ENCODE data around the gene TMEM30B.

TMEM30B gene

DNA sequence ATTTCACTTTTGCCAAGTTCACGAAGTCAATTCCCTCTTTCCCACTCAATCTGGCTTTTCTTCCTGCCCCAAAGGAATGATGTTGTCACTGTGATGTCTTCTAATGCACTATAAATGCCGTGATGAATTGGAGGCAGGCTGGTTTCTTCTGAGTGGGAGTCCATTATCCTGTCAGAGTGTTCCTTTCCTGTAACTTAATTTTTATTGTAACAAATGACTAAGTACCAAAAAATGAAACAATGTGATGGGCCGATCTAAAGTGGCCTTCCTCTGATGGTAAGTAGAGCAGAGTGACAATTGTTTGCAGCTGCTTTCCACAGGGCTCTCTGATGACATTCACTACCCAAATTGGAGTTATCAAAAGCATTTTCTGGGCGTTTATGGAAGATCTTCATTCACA, 22.2 kb downstream of the TMEM30B start:
- no peaks in the 10 kb centered on the region for H3K79me1 ChIP-seq (ENCODE audit: low read length)
- H3K23ac ChIP-seq (ENCODE audit: low read length), result no peak overlapping the region
- DNase-seq, result no peak
- no peak overlapping the region for H4K91ac ChIP-seq (ENCODE audit: low read depth, low read length)
- no peak overlapping the region for H3K4me2 ChIP-seq (ENCODE audit: low read length)
- peaks cover 0 to 2% of the 10 kb centered on the region in 2 experiments for H3K4me1 ChIP-seq (ENCODE audit: control insufficient read depth in 1 of 2, insufficient read depth in 2 of 2, low read length in 2 of 2)
- no peak overlapping the region for H3K9ac ChIP-seq (ENCODE audit: low read length)
- no peak overlapping the region for H2BK12ac ChIP-seq (ENCODE audit: low read length)
- WGBS (ENCODE audit: extremely low coverage, insufficient coverage, insufficient read length), result no CpG with 5 or more reads among the region's 4 CpGs
- no peak overlapping the region for H2AK5ac ChIP-seq (ENCODE audit: low read length)
- no peak overlapping the region for H2BK120ac ChIP-seq (ENCODE audit: insufficient read depth, low read length, poor library complexity)
- no peak overlapping the region for H3K27ac ChIP-seq (ENCODE audit: low read depth, low read length)
- H4K8ac ChIP-seq (ENCODE audit: low read depth, low read length), result no peak overlapping the region
- no peak overlapping the region for H3K4me3 ChIP-seq (ENCODE audit: low read depth, low read length)
- no peak overlapping the region for H3K14ac ChIP-seq (ENCODE audit: low read length)
- no peak overlapping the region for H2BK5ac ChIP-seq (ENCODE audit: low read depth, low read length, poor library complexity)
- no peaks in the 10 kb centered on the region for H3K27me3 ChIP-seq (ENCODE audit: insufficient read depth, low read length)
- no peaks in the 10 kb centered on the region for H3K9me3 ChIP-seq (ENCODE audit: insufficient read depth, low read depth, low read length)
- H3K4ac ChIP-seq (ENCODE audit: low read depth, low read length), result no peak overlapping the region
- H3K36me3 ChIP-seq (ENCODE audit: control insufficient read depth in 1 of 2, insufficient read depth in 2 of 2, low read length in 2 of 2), result no peaks in the 10 kb centered on the region
- no peak overlapping the region for H2AFZ ChIP-seq (ENCODE audit: insufficient read depth, low read length, poor library complexity)
- H3K79me2 ChIP-seq (ENCODE audit: control insufficient read depth, insufficient read depth, low read length, poor library complexity), result no peaks in the 10 kb centered on the region
- H3K18ac ChIP-seq (ENCODE audit: low read length), result no peak overlapping the region
- H4K12ac ChIP-seq (ENCODE audit: low read depth, low read length), result no peak overlapping the region

GRCh38 chr14:61257469-61258057, 23.6 kb downstream of the TMEM30B start:
- H4K12ac ChIP-seq (ENCODE audit: low read depth, low read length), result no peak overlapping the region
- no peaks in the 10 kb centered on the region for H3K79me1 ChIP-seq (ENCODE audit: low read length)
- H2BK5ac ChIP-seq (ENCODE audit: low read depth, low read length, poor library complexity), result no peak overlapping the region
- no peak overlapping the region for H3K14ac ChIP-seq (ENCODE audit: low read length)
- no CpG with 5 or more reads among the region's 5 CpGs for WGBS (ENCODE audit: extremely low coverage, insufficient coverage, insufficient read length)
- no peak overlapping the region for H3K4me2 ChIP-seq (ENCODE audit: low read length)
- H2AFZ ChIP-seq (ENCODE audit: insufficient read depth, low read length, poor library complexity), result no peak overlapping the region
- H3K27me3 ChIP-seq (ENCODE audit: insufficient read depth, low read length), result no peaks in the 10 kb centered on the region
- no peak overlapping the region for H2BK12ac ChIP-seq (ENCODE audit: low read length)
- no peak overlapping the region for H3K23ac ChIP-seq (ENCODE audit: low read length)
- no peak overlapping the region for H2BK120ac ChIP-seq (ENCODE audit: insufficient read depth, low read length, poor library complexity)
- no peaks in the 10 kb centered on the region for H3K36me3 ChIP-seq (ENCODE audit: control insufficient read depth in 1 of 2, insufficient read depth in 2 of 2, low read length in 2 of 2)
- H3K9me3 ChIP-seq (ENCODE audit: insufficient read depth, low read depth, low read length), result no peaks in the 10 kb centered on the region
- no peaks in the 10 kb centered on the region for H3K79me2 ChIP-seq (ENCODE audit: control insufficient read depth, insufficient read depth, low read length, poor library complexity)
- H3K4me1 ChIP-seq (ENCODE audit: control insufficient read depth in 1 of 2, insufficient read depth in 2 of 2, low read length in 2 of 2), result peaks cover 0 to 2% of the 10 kb centered on the region in 2 experiments
- no peak overlapping the region for H3K27ac ChIP-seq (ENCODE audit: low read depth, low read length)
- H3K9ac ChIP-seq (ENCODE audit: low read length), result no peak overlapping the region
- no peak overlapping the region for H3K18ac ChIP-seq (ENCODE audit: low read length)
- no peak overlapping the region for H3K4me3 ChIP-seq (ENCODE audit: low read depth, low read length)
- no peak overlapping the region for H3K4ac ChIP-seq (ENCODE audit: low read depth, low read length)
- no peak overlapping the region for H4K8ac ChIP-seq (ENCODE audit: low read depth, low read length)
- no peak overlapping the region for H2AK5ac ChIP-seq (ENCODE audit: low read length)
- H4K91ac ChIP-seq (ENCODE audit: low read depth, low read length), result no peak overlapping the region
- DNase-seq, result no peak

DNA sequence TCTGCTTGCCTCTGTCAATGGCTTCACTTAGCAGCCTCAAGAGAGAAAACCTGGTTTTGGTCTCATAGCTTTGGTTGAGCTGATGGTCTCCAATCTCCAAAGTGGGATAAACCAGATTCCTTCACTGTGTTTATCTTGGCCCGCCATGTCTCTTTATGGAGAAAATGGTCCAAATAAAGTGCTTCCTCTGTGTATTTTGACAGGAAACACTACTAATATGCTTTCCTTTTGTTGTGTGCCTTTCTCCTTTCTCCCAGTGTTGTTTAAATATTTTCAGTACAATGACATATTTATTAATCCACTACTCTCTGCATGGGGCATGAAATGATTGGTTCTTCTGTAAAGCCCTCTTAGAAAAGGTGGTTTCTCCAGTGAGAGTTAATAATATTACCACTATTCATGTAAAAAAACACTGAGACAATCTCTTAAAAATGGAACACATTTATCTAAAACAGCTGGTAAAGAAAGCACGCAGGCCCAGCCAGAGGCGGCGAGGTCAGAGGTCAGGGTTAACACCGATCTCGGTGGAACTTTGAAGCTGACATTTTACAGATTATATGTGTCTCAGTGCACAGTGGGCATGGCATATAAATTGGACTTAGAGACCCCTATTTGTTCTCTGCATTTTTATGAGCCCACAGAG, 24.2 kb downstream of the TMEM30B start:
- H3K79me2 ChIP-seq (ENCODE audit: control insufficient read depth, insufficient read depth, low read length, poor library complexity), result no peaks in the 10 kb centered on the region
- H2AK5ac ChIP-seq (ENCODE audit: low read length), result no peak overlapping the region
- no peak overlapping the region for H2AFZ ChIP-seq (ENCODE audit: insufficient read depth, low read length, poor library complexity)
- H3K9me3 ChIP-seq (ENCODE audit: insufficient read depth, low read depth, low read length), result no peaks in the 10 kb centered on the region
- no peak overlapping the region for H3K27ac ChIP-seq (ENCODE audit: low read depth, low read length)
- no peak overlapping the region for H3K9ac ChIP-seq (ENCODE audit: low read length)
- H2BK120ac ChIP-seq (ENCODE audit: insufficient read depth, low read length, poor library complexity), result no peak overlapping the region
- H4K8ac ChIP-seq (ENCODE audit: low read depth, low read length), result no peak overlapping the region
- no peak overlapping the region for H4K12ac ChIP-seq (ENCODE audit: low read depth, low read length)
- no peak overlapping the region for H3K14ac ChIP-seq (ENCODE audit: low read length)
- DNase-seq, result no peak
- H3K18ac ChIP-seq (ENCODE audit: low read length), result no peak overlapping the region
- no peak overlapping the region for H4K91ac ChIP-seq (ENCODE audit: low read depth, low read length)
- H3K79me1 ChIP-seq (ENCODE audit: low read length), result no peaks in the 10 kb centered on the region
- no peaks in the 10 kb centered on the region for H3K27me3 ChIP-seq (ENCODE audit: insufficient read depth, low read length)
- H3K4me2 ChIP-seq (ENCODE audit: low read length), result no peak overlapping the region
- H3K4me1 ChIP-seq (ENCODE audit: control insufficient read depth in 1 of 2, insufficient read depth in 2 of 2, low read length in 2 of 2), result peaks cover 0 to 2% of the 10 kb centered on the region in 2 experiments
- H3K23ac ChIP-seq (ENCODE audit: low read length), result no peak overlapping the region
- H2BK12ac ChIP-seq (ENCODE audit: low read length), result no peak overlapping the region
- no peaks in the 10 kb centered on the region for H3K36me3 ChIP-seq (ENCODE audit: control insufficient read depth in 1 of 2, insufficient read depth in 2 of 2, low read length in 2 of 2)
- WGBS (ENCODE audit: extremely low coverage, insufficient coverage, insufficient read length), result no CpG with 5 or more reads among the region's 6 CpGs
- no peak overlapping the region for H2BK5ac ChIP-seq (ENCODE audit: low read depth, low read length, poor library complexity)
- no peak overlapping the region for H3K4ac ChIP-seq (ENCODE audit: low read depth, low read length)
- H3K4me3 ChIP-seq (ENCODE audit: low read depth, low read length), result no peak overlapping the region

DNA sequence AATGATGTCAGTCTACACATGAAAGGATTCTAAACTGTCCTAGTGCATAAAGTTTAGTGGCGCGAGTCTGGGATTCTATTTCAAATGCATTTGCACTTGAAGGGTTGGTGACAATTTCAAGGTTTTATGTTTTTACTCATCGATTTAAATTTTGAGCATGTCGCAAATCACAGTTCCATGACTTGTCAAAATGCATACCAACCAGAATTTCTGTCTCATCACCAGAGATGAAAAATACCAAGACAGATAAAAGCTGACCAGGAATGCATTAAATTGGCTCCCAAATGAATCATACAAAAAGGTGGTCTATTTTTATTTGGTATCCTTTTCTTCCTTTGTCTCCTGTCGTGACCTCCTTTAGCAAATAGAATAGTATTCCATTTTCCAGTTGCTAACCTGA, 25.2 kb downstream of the TMEM30B start:
- no peaks in the 10 kb centered on the region for H3K36me3 ChIP-seq (ENCODE audit: control insufficient read depth in 1 of 2, insufficient read depth in 2 of 2, low read length in 2 of 2)
- DNase-seq, result no peak
- H4K91ac ChIP-seq (ENCODE audit: low read depth, low read length), result no peak overlapping the region
- H4K12ac ChIP-seq (ENCODE audit: low read depth, low read length), result no peak overlapping the region
- H3K23ac ChIP-seq (ENCODE audit: low read length), result no peak overlapping the region
- no peak overlapping the region for H4K8ac ChIP-seq (ENCODE audit: low read depth, low read length)
- no peaks in the 10 kb centered on the region for H3K79me2 ChIP-seq (ENCODE audit: control insufficient read depth, insufficient read depth, low read length, poor library complexity)
- H3K79me1 ChIP-seq (ENCODE audit: low read length), result no peaks in the 10 kb centered on the region
- H3K4ac ChIP-seq (ENCODE audit: low read depth, low read length), result no peak overlapping the region
- no peak overlapping the region for H2AFZ ChIP-seq (ENCODE audit: insufficient read depth, low read length, poor library complexity)
- H3K9me3 ChIP-seq (ENCODE audit: insufficient read depth, low read depth, low read length), result no peaks in the 10 kb centered on the region
- H2BK12ac ChIP-seq (ENCODE audit: low read length), result no peak overlapping the region
- H3K4me2 ChIP-seq (ENCODE audit: low read length), result no peak overlapping the region
- no peak overlapping the region for H3K4me3 ChIP-seq (ENCODE audit: low read depth, low read length)
- no peak overlapping the region for H3K18ac ChIP-seq (ENCODE audit: low read length)
- no peak overlapping the region for H3K9ac ChIP-seq (ENCODE audit: low read length)
- no peak overlapping the region for H3K14ac ChIP-seq (ENCODE audit: low read length)
- H3K27ac ChIP-seq (ENCODE audit: low read depth, low read length), result no peak overlapping the region
- no peak overlapping the region for H2BK120ac ChIP-seq (ENCODE audit: insufficient read depth, low read length, poor library complexity)
- no CpG with 5 or more reads among the region's 5 CpGs for WGBS (ENCODE audit: extremely low coverage, insufficient coverage, insufficient read length)
- no peak overlapping the region for H2AK5ac ChIP-seq (ENCODE audit: low read length)
- H3K4me1 ChIP-seq (ENCODE audit: control insufficient read depth in 1 of 2, insufficient read depth in 2 of 2, low read length in 2 of 2), result peaks cover 0 to 2% of the 10 kb centered on the region in 2 experiments
- no peak overlapping the region for H2BK5ac ChIP-seq (ENCODE audit: low read depth, low read length, poor library complexity)
- H3K27me3 ChIP-seq (ENCODE audit: insufficient read depth, low read length), result no peaks in the 10 kb centered on the region
